Aorta (tissue), 5 donors: ENCODE results near the gene STAP2. TPM values are rescaled to one million over a fixed set of nuclear protein-coding genes. Genes with fewer than 3 reads are reported as not detected.

Source experiments
- ATAC-seq: fragments of 200-7000 bp; cut with Tn5 transposase; one replicate; pipeline ENCODE4 v1.9.1; 2022; ENCODE audit warnings: moderate library complexity; ENCODE audit not compliant: low FRiP score
- DNase-seq, 2 donors: peaks; one replicate each; pipeline ENCODE4 v3.0.0-alpha.2; 2020
- H3K27ac ChIP-seq, 2 donors: one replicate each; pipeline ENCODE4 v1.5.1; 2013; ENCODE audit warnings: low read length in 2 of 2, mild to moderate bottlenecking in 2 of 2, moderate library complexity in 2 of 2, control low read depth in 1 of 2, inconsistent platforms in 1 of 2, low read depth in 1 of 2
- H3K27me3 ChIP-seq, 2 donors: one replicate each; pipeline ENCODE4 v1.6.1; 2013; ENCODE audit warnings: control low read depth in 1 of 2, low read length in 1 of 2, mild to moderate bottlenecking in 1 of 2, moderate library complexity in 1 of 2; ENCODE audit not compliant: insufficient read depth in 2 of 2, control insufficient read depth in 1 of 2
- H3K36me3 ChIP-seq, 2 donors: one replicate each; pipeline ENCODE4 v1.6.1; 2013; ENCODE audit warnings: control low read depth in 1 of 2, low read length in 1 of 2, mild to moderate bottlenecking in 1 of 2; ENCODE audit not compliant: insufficient read depth in 2 of 2, control insufficient read depth in 1 of 2
- H3K4me1 ChIP-seq, 2 donors: one replicate each; pipeline ENCODE4 v1.6.1; 2013; ENCODE audit warnings: low read length in 2 of 2, control low read depth in 1 of 2, mild to moderate bottlenecking in 1 of 2, moderate library complexity in 1 of 2; ENCODE audit not compliant: insufficient read depth in 2 of 2, control insufficient read depth in 1 of 2
- H3K4me3 ChIP-seq, 2 donors: one replicate each; pipeline ENCODE4 v1.5.1; 2013; ENCODE audit warnings: low read length in 2 of 2, control low read depth in 1 of 2, mild to moderate bottlenecking in 1 of 2
- H3K9me3 ChIP-seq: one replicate; pipeline ENCODE4 v1.6.1; 2013; ENCODE audit warnings: mild to moderate bottlenecking, low read length; ENCODE audit not compliant: control insufficient read depth
- WGBS, 2 donors: extraction: QIAGEN DNeasy Blood & Tissue Kit; methylation state at CpG; one replicate each; pipeline ENCODE4 v1.1.7; 2013; 5-methylcytosine and 5-hydroxymethylcytosine counted together
- intact Hi-C, 2 donors: fragments of 100-400 bp; cut with DNase I; formaldehyde crosslinking; loops; one replicate each; pipeline versions ENCODE4 v1.14.2 to v1.15.0; 2022
- polyA plus RNA-seq, 2 donors: library from polyadenylated mRNA; stranded (reverse); fragments of 200-250 nt; gene quantifications; one replicate each; pipeline ENCODE4 v1.2.3, GENCODE V29; 2013
- total RNA-seq, 2 donors: library from RNA; stranded (reverse); fragmentation: NEBNext Ultra II Directional; extraction: Animal tissue kit (Norgen Biotek cat#: 25700); gene quantifications; one replicate each; pipeline ENCODE4 v1.2.1, GENCODE V29; 2021
- donor health status: healthy with polysubstance abuse.
- donor health status: Bipolar disorder and iron deficiency.
- donor health status: DM: no; HTN: no; CAD: no.
- donor health status: DM: no; HTN: no; CAD: no.
- donor health status: DM: yes; HTN: yes; CAD: no.

Gene STAP2
- total and polyA plus RNA-seq, 4 donors, result 0.13 to 27.8 (median 2.1) TPM

- Histone ChIP-seq H3K27me3 (no peaks in the 10 kb centered on the region), H3K9me3 (no peaks in the 10 kb centered on the region), H3K27ac (no peak overlapping the region), H3K4me3 (no peak overlapping the region), H3K4me1 (no peaks in the 10 kb centered on the region), H3K36me3 (peaks cover 0 to 5% of the 10 kb centered on the region in 2 donors)
- intact Hi-C loops, result no loop called here
- DNase-seq (no peak), ATAC-seq (no peak)
- 77 to 80% methylated on average over 9 of the region's 9 CpGs for WGBS, 2 donors
Measured at GRCh38 chr19:4360081-4360569, 21.5 kb upstream of the STAP2 start.

GRCh38 chr19:4359627-4360000 lies 21.0 kb upstream of the STAP2 start:
- Histone ChIP-seq H3K27me3 (no peaks in the 10 kb centered on the region), H3K4me1 (no peaks in the 10 kb centered on the region), H3K27ac (no peak overlapping the region), H3K4me3 (no peak overlapping the region), H3K36me3 (peaks cover 0 to 5% of the 10 kb centered on the region in 2 donors), H3K9me3 (no peaks in the 10 kb centered on the region)
- intact Hi-C loops, result no loop called here
- no peak for DNase-seq
- 78 to 79% methylated on average over 13 of the region's 13 CpGs for WGBS, 2 donors
- ATAC-seq, result no peak

- H3K4me1 ChIP-seq, result no peaks in the 10 kb centered on the region
- H3K4me3 ChIP-seq, result no peak overlapping the region
- H3K36me3 ChIP-seq, result peaks cover 0 to 5% of the 10 kb centered on the region in 2 donors
- ATAC-seq, result no peak
- no peaks in the 10 kb centered on the region for H3K27me3 ChIP-seq
- intact Hi-C loops, result no loop called here
- H3K27ac ChIP-seq, result no peak overlapping the region
- no peak for DNase-seq
- 85 to 87% methylated on average over 24 to 25 of the region's 25 CpGs for WGBS, 2 donors
- H3K9me3 ChIP-seq, result no peaks in the 10 kb centered on the region
Measured at GRCh38 chr19:4358709-4359626, 20.3 kb upstream of the STAP2 start.

GRCh38 chr19:4357921-4358326 lies 19.3 kb upstream of the STAP2 start:
- no peak for DNase-seq
- H3K27me3 ChIP-seq, result no peaks in the 10 kb centered on the region
- H3K4me1 ChIP-seq, result no peaks in the 10 kb centered on the region
- H3K27ac ChIP-seq, result no peak overlapping the region
- no peak for ATAC-seq
- WGBS, 2 donors, result 85% methylated on average over 16 of the region's 16 CpGs
- H3K9me3 ChIP-seq, result no peaks in the 10 kb centered on the region
- no peak overlapping the region for H3K4me3 ChIP-seq
- H3K36me3 ChIP-seq, result peaks cover 0 to 3% of the 10 kb centered on the region in 2 donors
- intact Hi-C loops, result no loop called here

- no peaks in the 10 kb centered on the region for H3K4me1 ChIP-seq
- 77 to 79% methylated on average over 22 to 23 of the region's 23 CpGs for WGBS, 2 donors
- DNase-seq (no peak), ATAC-seq (no peak)
- H3K36me3 ChIP-seq, result peaks cover 0 to 3% of the 10 kb centered on the region in 2 donors
- H3K27me3 ChIP-seq, result no peaks in the 10 kb centered on the region
- no peaks in the 10 kb centered on the region for H3K9me3 ChIP-seq
- intact Hi-C loops, result no loop called here
- no peak overlapping the region for H3K27ac ChIP-seq
- no peak overlapping the region for H3K4me3 ChIP-seq
Measured at GRCh38 chr19:4357095-4357797, 18.6 kb upstream of the STAP2 start.

- Histone ChIP-seq H3K36me3 (peaks cover 0 to 3% of the 10 kb centered on the region in 2 donors), H3K4me1 (no peaks in the 10 kb centered on the region), H3K9me3 (no peaks in the 10 kb centered on the region), H3K4me3 (no peak overlapping the region), H3K27ac (no peak overlapping the region), H3K27me3 (no peaks in the 10 kb centered on the region)
- DNase-seq, result no peak
- no peak for ATAC-seq
- 77 to 83% methylated on average over 17 of the region's 17 CpGs for WGBS, 2 donors
- intact Hi-C loops, result no loop called here
Measured at GRCh38 chr19:4354897-4355296, 16.3 kb upstream of the STAP2 start.

GRCh38 chr19:4354282-4354681 lies 15.7 kb upstream of the STAP2 start:
- ATAC-seq (no peak), DNase-seq (no peak)
- Histone ChIP-seq H3K27ac (no peak overlapping the region), H3K27me3 (no peaks in the 10 kb centered on the region), H3K4me1 (no peaks in the 10 kb centered on the region), H3K36me3 (no peaks in the 10 kb centered on the region), H3K4me3 (no peak overlapping the region), H3K9me3 (no peaks in the 10 kb centered on the region)
- intact Hi-C loops, result no loop called here
- 90% methylated on average over 12 of the region's 12 CpGs for WGBS, 2 donors

- DNase-seq, result peak; percentile 66 to 80
- 34 to 40% methylated on average over 9 of the region's 9 CpGs for WGBS, 2 donors
- ATAC-seq, result peak; percentile 61
- Histone ChIP-seq H3K4me3 (no peak overlapping the region), H3K36me3 (no peaks in the 10 kb centered on the region), H3K9me3 (no peaks in the 10 kb centered on the region), H3K27ac (no peak overlapping the region), H3K27me3 (no peaks in the 10 kb centered on the region), H3K4me1 (no peaks in the 10 kb centered on the region)
- intact Hi-C loops, result no loop called here
Measured at GRCh38 chr19:4352701-4353121, 14.1 kb upstream of the STAP2 start.
